Tibial artery (tissue), 4 donors: Measurements from ENCODE around the gene LENG9.

ENCODE experiments used
- DNase-seq, 2 donors: peaks; one replicate each; pipeline ENCODE4 v3.0.0-alpha.2; 2019
- H3K27ac ChIP-seq, 2 donors: fragments of 200-600 bp; sonication (generic) in 1 of 2; 1 replicate in 1 of 2; 2 replicates in 1 of 2; pipeline ENCODE4 v1.5.1; 2018 to 2019; ENCODE audit warnings: mild to moderate bottlenecking in 1 of 2
- H3K27me3 ChIP-seq, 2 donors: fragments of 200-600 bp; sonication (generic) in 1 of 2; one replicate each; pipeline versions ENCODE4 v1.5.1 to v1.6.0; 2016 to 2019
- H3K36me3 ChIP-seq, 3 donors: fragments of 200-600 bp; sonication (generic) in 2 of 3; one replicate each; pipeline ENCODE4 v1.5.1; 2016 to 2019; ENCODE audit warnings: mild to moderate bottlenecking in 2 of 3
- H3K4me1 ChIP-seq, 4 donors: fragments of 200-600 bp; sonication (generic) in 2 of 4; 1 replicate in 3 of 4; 2 replicates in 1 of 4; pipeline ENCODE4 v1.5.1; 2016 to 2019
- H3K4me3 ChIP-seq, 2 donors: fragments of 200-600 bp; sonication (generic) in 1 of 2; 1 replicate in 1 of 2; 2 replicates in 1 of 2; pipeline ENCODE4 v1.5.1; 2018 to 2019; ENCODE audit warnings: mild to moderate bottlenecking in 2 of 2
- H3K9me3 ChIP-seq, 3 donors: fragments of 200-600 bp; sonication (generic) in 1 of 3; one replicate each; pipeline ENCODE4 v1.5.1; 2016 to 2019
- CTCF ChIP-seq, 2 experiments: fragments of 200-600 bp in 1 of 2; fragments of 450-650 bp in 1 of 2; IDR thresholded peaks; one replicate each; pipeline ENCODE4 v1.5.1; 2017 to 2019; ENCODE audit warnings: antibody characterized with exemption in 2 of 2, mild to moderate bottlenecking in 1 of 2, moderate library complexity in 1 of 2
- intact Hi-C: fragments of 100-400 bp; cut with DNase I; formaldehyde crosslinking; loops from one replicate; pipeline ENCODE4 v1.15.0; 2023; ENCODE audit warnings: low total_unique reads

Gene LENG9

DNA sequence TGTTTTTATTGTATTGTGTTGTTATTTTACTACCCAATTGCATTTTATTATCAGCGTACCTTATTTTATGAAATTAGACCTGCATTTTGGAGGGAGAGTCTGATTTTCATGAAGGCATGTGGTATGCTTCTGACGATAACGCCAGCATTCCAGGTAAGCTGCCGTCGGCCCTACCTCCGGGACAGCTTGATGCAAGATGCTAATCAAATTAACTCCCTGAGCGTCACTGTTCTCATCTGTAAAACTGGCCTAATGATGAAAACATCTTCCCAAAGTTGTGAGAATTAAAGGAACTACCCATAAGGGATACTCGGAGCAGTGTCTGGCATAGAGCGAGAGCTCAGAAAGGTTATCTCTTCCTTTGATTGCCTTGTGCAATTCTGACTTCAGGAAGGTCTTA is 26.2 kb upstream of the LENG9 start:
- H3K27ac ChIP-seq: no peak overlapping the region
- no peaks in the 10 kb centered on the region for H3K9me3 ChIP-seq
- no peak overlapping the region for H3K4me3 ChIP-seq
- H3K27me3 ChIP-seq: peaks cover 0 to 20% of the 10 kb centered on the region in 2 donors
- intact Hi-C loops: no loop called here
- no peak for DNase-seq
- no peaks in the 10 kb centered on the region for H3K4me1 ChIP-seq
- TF ChIP-seq CTCF (IDR thresholded peaks at IDR 0.05): no peak
- H3K36me3 ChIP-seq: no peaks in the 10 kb centered on the region

GRCh38 chr19:54489341-54489740 is 25.8 kb upstream of the LENG9 start:
- TF ChIP-seq CTCF (IDR thresholded peaks at IDR 0.05): no peak
- Histone ChIP-seq H3K4me1 (no peaks in the 10 kb centered on the region), H3K9me3 (no peaks in the 10 kb centered on the region), H3K27me3 (peaks cover 0 to 18% of the 10 kb centered on the region in 2 donors), H3K36me3 (no peaks in the 10 kb centered on the region), H3K4me3 (no peak overlapping the region), H3K27ac (no peak overlapping the region)
- intact Hi-C loops: no loop called here
- no peak for DNase-seq

DNA sequence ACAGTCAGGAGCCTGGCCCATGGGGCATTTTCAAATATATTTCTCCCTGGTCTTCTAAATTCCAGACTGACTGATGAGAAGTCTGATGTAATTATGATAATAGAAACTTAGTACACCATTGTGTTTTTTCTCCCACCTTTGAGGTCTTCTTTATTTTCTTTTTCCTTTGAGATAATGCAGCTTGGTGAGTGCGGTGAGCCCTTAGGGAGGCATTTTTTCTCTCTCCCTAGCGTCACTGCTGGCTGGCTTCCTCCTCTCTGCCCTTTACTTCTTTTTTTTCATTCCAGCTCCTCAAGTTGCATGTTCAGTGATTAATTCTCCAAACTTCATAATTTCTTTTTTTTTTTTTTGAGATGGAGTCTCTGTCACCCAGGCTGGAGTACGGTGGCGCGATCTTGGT is 22.3 kb upstream of the LENG9 start:
- Histone ChIP-seq H3K36me3 (no peaks in the 10 kb centered on the region), H3K4me3 (no peak overlapping the region), H3K9me3 (no peaks in the 10 kb centered on the region), H3K27me3 (no peaks in the 10 kb centered on the region), H3K27ac (no peak overlapping the region), H3K4me1 (no peaks in the 10 kb centered on the region)
- intact Hi-C loops: no loop called here
- no peak for TF ChIP-seq CTCF (IDR thresholded peaks at IDR 0.05)
- no peak for DNase-seq

- Histone ChIP-seq H3K4me1 (no peaks in the 10 kb centered on the region), H3K9me3 (no peaks in the 10 kb centered on the region), H3K36me3 (no peaks in the 10 kb centered on the region), H3K27me3 (peaks cover 0 to 12% of the 10 kb centered on the region in 2 donors), H3K27ac (no peak overlapping the region), H3K4me3 (no peak overlapping the region)
- intact Hi-C loops: no loop called here
- no peak for TF ChIP-seq CTCF (IDR thresholded peaks at IDR 0.05)
- DNase-seq: no peak
Measured at GRCh38 chr19:54484451-54484850, 20.9 kb upstream of the LENG9 start.

- DNase-seq: no peak
- intact Hi-C loops: no loop called here
- peaks cover 0 to 18% of the 10 kb centered on the region in 2 donors for H3K27me3 ChIP-seq
- TF ChIP-seq CTCF (IDR thresholded peaks at IDR 0.05): no peak
- no peaks in the 10 kb centered on the region for H3K9me3 ChIP-seq
- no peak overlapping the region for H3K4me3 ChIP-seq
- H3K27ac ChIP-seq: no peak overlapping the region
- H3K36me3 ChIP-seq: no peaks in the 10 kb centered on the region
- H3K4me1 ChIP-seq: no peaks in the 10 kb centered on the region
Measured at GRCh38 chr19:54482889-54483288, 19.3 kb upstream of the LENG9 start.

GRCh38 chr19:54481326-54481930 is 17.9 kb upstream of the LENG9 start:
- Histone ChIP-seq H3K4me1 (no peaks in the 10 kb centered on the region), H3K9me3 (no peaks in the 10 kb centered on the region), H3K4me3 (no peak overlapping the region), H3K36me3 (no peaks in the 10 kb centered on the region), H3K27me3 (peaks cover 0 to 19% of the 10 kb centered on the region in 2 donors), H3K27ac (no peak overlapping the region)
- no peak for DNase-seq
- TF ChIP-seq CTCF (IDR thresholded peaks at IDR 0.05): peak in 1 of 2 experiments; percentile 53
- intact Hi-C loops: no loop called here
